Loucy (cell line): ENCODE measurements around the gene IL24.

Source experiments
- H2AFZ ChIP-seq: fragments of 200-600 bp; sonication (generic); 2 replicates; pipeline ENCODE4 v1.6.0; 2016; ENCODE audit warnings: antibody characterized with exemption, mild to moderate bottlenecking, low read length, moderate library complexity
- H3F3A ChIP-seq: fragments of 200-600 bp; 2 replicates; pipeline ENCODE4 v1.6.0; 2016; ENCODE audit warnings: antibody characterized with exemption, low read depth, mild to moderate bottlenecking
- H3K27me3 ChIP-seq: fragments of 200-600 bp; sonication (generic); 2 replicates; pipeline ENCODE4 v1.6.1; 2014; ENCODE audit warnings: low read length, mild to moderate bottlenecking; ENCODE audit not compliant: insufficient read depth, poor library complexity, severe bottlenecking
- H3K36me3 ChIP-seq: fragments of 200-600 bp; sonication (generic); 2 replicates; pipeline ENCODE4 v1.6.1; 2016; ENCODE audit warnings: low read length; ENCODE audit not compliant: insufficient read depth
- H3K4me1 ChIP-seq: fragments of 200-600 bp; sonication (generic); 2 replicates; pipeline ENCODE4 v1.5.1; 2014; ENCODE audit warnings: low read length, mild to moderate bottlenecking; ENCODE audit not compliant: insufficient read depth, poor library complexity, severe bottlenecking
- H3K4me2 ChIP-seq: fragments of 200-600 bp; sonication (generic); 2 replicates; pipeline ENCODE4 v1.6.0; 2014; ENCODE audit warnings: antibody characterized with exemption, low read length, low read depth, mild to moderate bottlenecking; ENCODE audit not compliant: poor library complexity, severe bottlenecking
- H3K4me3 ChIP-seq: fragments of 200-600 bp; sonication (generic); 2 replicates; pipeline ENCODE4 v1.5.1; 2014; ENCODE audit warnings: low read length, mild to moderate bottlenecking, mixed read lengths; ENCODE audit not compliant: poor library complexity, severe bottlenecking
- H3K79me2 ChIP-seq: fragments of 200-600 bp; sonication (generic); 2 replicates; pipeline ENCODE4 v1.6.1; 2014; ENCODE audit warnings: low read length; ENCODE audit not compliant: insufficient read depth
- H3K9ac ChIP-seq: fragments of 200-600 bp; sonication (generic); 2 replicates; pipeline ENCODE4 v1.6.0; 2014; ENCODE audit warnings: mild to moderate bottlenecking, low read depth, low read length, moderate library complexity; ENCODE audit not compliant: poor library complexity, severe bottlenecking
- H3K9me2 ChIP-seq: fragments of 200-600 bp; sonication (generic); replicated peaks from 2 replicates; pipeline ENCODE4 v1.6.1; 2016; ENCODE audit warnings: low read depth, low read length, mixed read lengths
- H3K9me3 ChIP-seq: fragments of 200-600 bp; sonication (generic); 2 replicates; pipeline ENCODE4 v1.6.1; 2014; ENCODE audit warnings: mild to moderate bottlenecking, antibody characterized with exemption, low read length, low read depth; ENCODE audit not compliant: insufficient read depth
- H4K20me1 ChIP-seq: fragments of 200-600 bp; sonication (generic); 2 replicates; pipeline ENCODE4 v1.6.0; 2014; ENCODE audit warnings: antibody characterized with exemption, low read length, mild to moderate bottlenecking; ENCODE audit not compliant: insufficient read depth, poor library complexity, severe bottlenecking
- EZH2phosphoT487 ChIP-seq: fragments of 200-600 bp; IDR thresholded peaks from 2 replicates; pipeline ENCODE4 v1.6.1; 2018; ENCODE audit warnings: antibody characterized with exemption, mild to moderate bottlenecking, moderate library complexity, borderline replicate concordance
- TF ChIP-seq, protein P1 (sequence below): fragments of 200-600 bp; sonication (generic); conservative IDR thresholded peaks from 2 replicates; pipeline ENCODE4 v1.5.1; 2014; ENCODE audit warnings: mild to moderate bottlenecking, antibody characterized with exemption, low read length

IL24 gene

DNA sequence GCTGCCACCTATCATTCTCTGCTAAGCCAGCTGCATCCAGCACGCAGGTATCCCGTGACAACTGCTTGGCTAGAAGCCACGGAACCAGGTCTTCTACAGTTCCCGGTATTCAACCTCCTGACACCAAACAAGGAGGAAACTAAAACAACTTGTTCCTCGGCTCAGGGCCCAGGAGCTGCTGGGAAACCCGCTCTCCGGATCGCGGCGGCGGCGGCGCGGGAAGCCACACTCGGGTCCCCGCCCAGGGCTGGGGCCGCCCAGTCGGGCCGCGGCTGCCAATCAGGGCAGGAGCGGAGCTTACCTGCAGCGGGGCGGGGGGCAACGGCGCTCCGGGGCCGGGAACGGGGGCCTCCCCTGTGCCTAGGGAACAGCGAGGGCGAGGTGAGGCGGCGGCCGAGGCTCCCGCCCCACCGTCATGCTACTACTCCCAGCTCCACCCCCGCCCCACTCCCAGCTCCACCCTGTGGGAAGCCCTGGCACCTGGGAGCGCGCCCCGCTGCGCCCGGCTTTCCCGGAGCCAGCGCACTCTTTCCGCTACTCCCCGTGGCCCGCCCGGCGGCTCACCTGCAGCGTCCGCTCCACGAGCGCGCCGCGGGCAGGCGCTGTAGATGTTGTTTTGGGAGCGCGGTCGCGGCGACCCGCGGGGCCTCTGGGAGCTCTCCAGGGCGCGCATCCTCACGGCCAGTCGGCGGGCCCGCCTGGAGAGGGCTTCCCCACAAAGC, 12.1 kb downstream of the IL24 start:
- Histone ChIP-seq H3K9ac (no peak overlapping the region), H3K27me3 (peaks cover 21% of the 10 kb centered on the region), H3K4me1 (no peaks in the 10 kb centered on the region), H3K36me3 (no peaks in the 10 kb centered on the region), H3F3A (no peaks in the 10 kb centered on the region), H3K9me2 (no peaks in the 10 kb centered on the region), H3K4me2 (peak overlapping the region; percentile 64), H3K79me2 (no peaks in the 10 kb centered on the region), H3K4me3 (peak overlapping the region; percentile 42), H2AFZ (peak overlapping the region; percentile 46), H3K9me3 (no peaks in the 10 kb centered on the region), H4K20me1 (no peaks in the 10 kb centered on the region)
- TF ChIP-seq EZH2phosphoT487, result no peak
- TF ChIP-seq, protein P1, sequence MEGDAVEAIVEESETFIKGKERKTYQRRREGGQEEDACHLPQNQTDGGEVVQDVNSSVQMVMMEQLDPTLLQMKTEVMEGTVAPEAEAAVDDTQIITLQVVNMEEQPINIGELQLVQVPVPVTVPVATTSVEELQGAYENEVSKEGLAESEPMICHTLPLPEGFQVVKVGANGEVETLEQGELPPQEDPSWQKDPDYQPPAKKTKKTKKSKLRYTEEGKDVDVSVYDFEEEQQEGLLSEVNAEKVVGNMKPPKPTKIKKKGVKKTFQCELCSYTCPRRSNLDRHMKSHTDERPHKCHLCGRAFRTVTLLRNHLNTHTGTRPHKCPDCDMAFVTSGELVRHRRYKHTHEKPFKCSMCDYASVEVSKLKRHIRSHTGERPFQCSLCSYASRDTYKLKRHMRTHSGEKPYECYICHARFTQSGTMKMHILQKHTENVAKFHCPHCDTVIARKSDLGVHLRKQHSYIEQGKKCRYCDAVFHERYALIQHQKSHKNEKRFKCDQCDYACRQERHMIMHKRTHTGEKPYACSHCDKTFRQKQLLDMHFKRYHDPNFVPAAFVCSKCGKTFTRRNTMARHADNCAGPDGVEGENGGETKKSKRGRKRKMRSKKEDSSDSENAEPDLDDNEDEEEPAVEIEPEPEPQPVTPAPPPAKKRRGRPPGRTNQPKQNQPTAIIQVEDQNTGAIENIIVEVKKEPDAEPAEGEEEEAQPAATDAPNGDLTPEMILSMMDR, result no peak

DNA sequence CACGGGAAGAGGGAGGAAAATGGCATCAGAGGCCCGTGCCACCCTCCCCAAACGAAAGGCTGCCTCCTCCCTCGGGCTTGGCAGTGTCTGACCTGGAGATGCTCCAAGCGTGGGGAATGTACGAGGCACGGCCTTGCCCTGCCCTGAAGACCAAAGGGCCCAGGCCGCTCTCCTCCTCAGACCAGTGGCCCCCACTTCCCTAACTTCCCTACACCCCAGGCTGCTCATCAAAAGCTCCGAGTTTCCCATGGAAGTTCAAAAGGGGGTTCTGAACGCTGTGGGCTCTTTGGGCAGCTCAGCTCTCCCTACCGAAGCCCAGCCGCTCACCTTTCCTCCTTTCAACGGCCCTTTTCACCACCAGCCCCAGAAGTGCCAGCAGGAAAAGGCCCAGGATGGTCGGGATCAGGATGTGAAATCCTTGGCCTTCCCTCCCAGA, 12.7 kb downstream of the IL24 start:
- Histone ChIP-seq H3K4me2 (peak overlapping the region; percentile 64), H3K9ac (no peak overlapping the region), H3K4me3 (peak overlapping the region; percentile 42), H3K36me3 (no peaks in the 10 kb centered on the region), H3F3A (no peaks in the 10 kb centered on the region), H3K79me2 (no peaks in the 10 kb centered on the region), H3K9me2 (no peaks in the 10 kb centered on the region), H3K4me1 (no peaks in the 10 kb centered on the region), H2AFZ (0 out of 2 replicates have a peak overlapping the region, but pooled peaks have one; percentile 46), H3K27me3 (peaks cover 21% of the 10 kb centered on the region), H4K20me1 (no peaks in the 10 kb centered on the region), H3K9me3 (no peaks in the 10 kb centered on the region)
- no peak for TF ChIP-seq EZH2phosphoT487
- TF ChIP-seq, protein P1, result no peak

DNA sequence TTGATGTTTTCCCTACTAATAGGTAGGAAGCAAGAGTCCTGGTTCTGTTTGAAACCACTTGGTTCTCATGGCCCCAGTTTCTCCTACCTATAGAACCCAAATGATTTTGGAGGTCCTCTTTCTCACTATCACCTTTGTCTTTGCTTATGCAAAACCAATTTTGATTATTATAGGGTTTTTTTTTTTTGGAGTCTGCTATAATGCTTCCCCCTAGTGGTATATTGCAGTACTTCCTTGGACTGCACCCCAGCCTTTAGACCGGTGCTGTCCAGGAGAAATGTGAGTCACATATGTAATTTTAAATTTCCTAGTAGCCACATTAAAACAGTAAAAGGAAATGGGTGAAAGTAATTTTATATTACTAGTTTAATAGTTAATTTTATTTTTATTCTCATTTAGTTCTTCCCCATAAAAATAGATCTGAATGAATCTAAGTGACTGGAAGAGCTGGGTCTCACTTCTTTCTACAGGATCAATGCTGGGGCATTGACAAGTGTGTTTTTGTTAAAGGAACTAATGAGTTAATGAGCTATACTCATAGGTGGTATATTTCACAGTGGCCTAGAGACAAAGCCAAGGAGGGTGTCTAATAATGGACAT, 13.9 kb downstream of the IL24 start:
- H3K9me2 ChIP-seq, result no peaks in the 10 kb centered on the region
- no peak overlapping the region for H2AFZ ChIP-seq
- TF ChIP-seq, protein P1, result peak; percentile 89
- TF ChIP-seq EZH2phosphoT487, result no peak
- no peak overlapping the region for H3K9ac ChIP-seq
- no peaks in the 10 kb centered on the region for H4K20me1 ChIP-seq
- H3K4me1 ChIP-seq, result no peaks in the 10 kb centered on the region
- no peak overlapping the region for H3K4me2 ChIP-seq
- peaks cover 21% of the 10 kb centered on the region for H3K27me3 ChIP-seq
- no peaks in the 10 kb centered on the region for H3K79me2 ChIP-seq
- H3K4me3 ChIP-seq, result no peak overlapping the region
- H3K36me3 ChIP-seq, result no peaks in the 10 kb centered on the region
- H3F3A ChIP-seq, result no peaks in the 10 kb centered on the region
- no peaks in the 10 kb centered on the region for H3K9me3 ChIP-seq
